Activated gamma-delta T cell treated with Interleukin-2 at 50 U/mL for 16 hours (primary cell): ENCODE results near the gene ZNF611.
"Not testable (repeated sequence)": the region's sequence is repeated elsewhere in the genome, so short reads cannot be mapped to it uniquely, and the experiment has no call there.

Source experiments
- DNase-seq: peaks from one replicate; pipeline ENCODE4 v3.0.0-alpha.2; 2020

The ZNF611 gene

GRCh38 chr19:52734893-52735661 lies at the start of gene ZNF611:
Gene ZNF611, minus strand, starts transcription at chr19:52735044. Its CDS starts 19,150 bp downstream, at chr19:52715894.
- DNase-seq, result peak; percentile 100

GRCh38 chr19:52782864-52783263 lies 48.0 kb upstream of the ZNF611 start:
- DNase-seq, result not testable (repeated sequence)

GRCh38 chr19:52778811-52779210 lies 44.0 kb upstream of the ZNF611 start:
- DNase-seq, result peak; percentile 58

- DNase-seq, result not testable (repeated sequence)
These were observed 21.6 kb upstream of the ZNF611 start for GRCh38 chr19:52756447-52756846.

DNA sequence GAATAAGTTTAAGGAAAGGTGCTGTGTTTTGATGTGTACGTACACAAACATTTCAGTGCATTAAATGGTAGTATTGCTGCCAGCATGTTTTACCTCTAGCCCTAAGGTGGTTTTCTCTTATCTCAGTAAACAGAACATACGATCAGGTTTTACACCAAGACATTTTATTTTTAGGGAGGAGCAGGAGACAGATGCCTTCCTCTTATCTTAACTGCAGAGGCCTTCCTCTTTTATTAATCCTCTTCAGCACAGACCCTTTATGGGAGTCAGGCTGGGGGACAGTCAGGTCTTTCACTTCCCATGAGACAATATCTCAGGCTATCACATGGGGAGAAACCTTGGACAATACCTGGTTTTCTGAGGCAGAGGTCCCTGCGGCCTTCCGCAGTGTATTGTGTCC lies 14.9 kb upstream of the ZNF611 start:
- no peak for DNase-seq

DNA sequence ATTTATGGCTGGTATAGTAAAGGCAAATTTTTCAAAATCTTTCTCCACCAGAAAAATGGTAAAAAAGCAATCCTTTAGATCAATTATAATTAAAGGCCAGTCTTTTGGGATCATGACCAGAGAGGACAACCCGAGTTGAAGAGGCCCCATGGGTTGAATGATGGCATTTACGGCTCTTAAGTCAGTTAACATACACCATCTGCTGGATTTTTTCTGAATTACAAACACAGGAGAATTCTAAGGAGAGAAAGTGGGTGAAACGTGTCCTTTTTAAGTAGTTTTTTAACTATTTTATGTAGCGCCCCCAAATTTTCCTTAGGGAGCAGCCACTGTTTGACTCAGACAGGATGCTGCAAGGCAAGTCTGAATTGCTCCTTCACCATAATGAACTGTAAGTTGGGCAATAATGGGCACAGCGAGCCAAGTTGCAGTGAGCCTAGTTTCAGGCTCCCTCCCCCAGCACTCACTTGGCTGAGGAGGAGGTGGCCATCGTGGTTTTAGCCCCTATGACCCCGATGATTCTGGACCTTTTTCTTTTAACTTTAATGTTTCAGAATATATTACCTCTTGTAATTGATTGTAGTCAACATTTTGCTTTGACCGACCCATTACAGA lies 13.6 kb upstream of the ZNF611 start:
- no peak for DNase-seq

DNA sequence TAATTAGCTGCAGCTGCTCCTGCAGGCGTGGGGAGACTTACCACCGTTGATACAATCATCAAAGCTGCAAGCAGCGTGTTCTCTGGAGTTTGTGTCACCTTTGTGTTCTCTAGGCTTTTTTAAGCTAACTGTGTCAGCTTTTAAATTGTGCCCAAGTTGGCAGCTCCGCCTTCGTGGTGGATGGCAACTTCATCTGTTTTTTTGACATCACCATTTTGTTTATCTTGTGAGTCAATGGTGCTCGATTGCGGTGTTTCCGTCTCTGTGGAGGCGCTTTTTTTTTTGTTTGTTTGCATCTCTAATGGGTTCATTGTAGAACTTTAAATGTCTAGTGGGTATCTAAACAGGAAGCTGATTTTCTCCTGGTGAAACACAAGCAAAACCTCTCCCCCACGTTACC lies 11.1 kb upstream of the ZNF611 start:
- DNase-seq, result peak; percentile 43

DNA sequence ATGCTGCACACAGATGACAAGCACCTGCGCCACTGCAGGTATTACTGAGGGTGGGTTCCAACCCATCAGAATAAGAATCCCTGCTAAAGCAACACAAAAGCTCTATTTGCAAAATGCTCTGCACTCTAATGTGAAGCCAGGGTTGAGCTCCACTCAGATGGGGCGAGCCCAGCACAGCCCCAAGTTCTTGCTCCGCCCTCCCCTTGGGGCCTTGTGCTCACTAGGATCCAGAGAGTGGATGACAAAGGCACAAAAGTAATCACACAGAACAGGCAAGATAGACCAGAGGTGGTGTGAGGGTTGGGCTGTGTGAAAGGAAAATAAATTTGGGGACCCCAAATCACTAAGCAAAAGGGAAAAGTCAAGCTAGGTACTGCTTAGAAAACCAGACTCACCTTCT lies 8.2 kb upstream of the ZNF611 start:
- no peak for DNase-seq

GRCh38 chr19:52742516-52742915 lies 7.7 kb upstream of the ZNF611 start:
- peak; percentile 12 for DNase-seq

- DNase-seq, result no peak
These were observed 7.2 kb upstream of the ZNF611 start for GRCh38 chr19:52741951-52742485.

- not testable (repeated sequence) for DNase-seq
These were observed 6.5 kb upstream of the ZNF611 start for GRCh38 chr19:52741371-52741770.

- DNase-seq, result no peak
These were observed 4.7 kb upstream of the ZNF611 start for GRCh38 chr19:52739576-52739975.

- DNase-seq, result no peak
These were observed 890 bp upstream of the ZNF611 start for GRCh38 chr19:52735734-52736133.

DNA sequence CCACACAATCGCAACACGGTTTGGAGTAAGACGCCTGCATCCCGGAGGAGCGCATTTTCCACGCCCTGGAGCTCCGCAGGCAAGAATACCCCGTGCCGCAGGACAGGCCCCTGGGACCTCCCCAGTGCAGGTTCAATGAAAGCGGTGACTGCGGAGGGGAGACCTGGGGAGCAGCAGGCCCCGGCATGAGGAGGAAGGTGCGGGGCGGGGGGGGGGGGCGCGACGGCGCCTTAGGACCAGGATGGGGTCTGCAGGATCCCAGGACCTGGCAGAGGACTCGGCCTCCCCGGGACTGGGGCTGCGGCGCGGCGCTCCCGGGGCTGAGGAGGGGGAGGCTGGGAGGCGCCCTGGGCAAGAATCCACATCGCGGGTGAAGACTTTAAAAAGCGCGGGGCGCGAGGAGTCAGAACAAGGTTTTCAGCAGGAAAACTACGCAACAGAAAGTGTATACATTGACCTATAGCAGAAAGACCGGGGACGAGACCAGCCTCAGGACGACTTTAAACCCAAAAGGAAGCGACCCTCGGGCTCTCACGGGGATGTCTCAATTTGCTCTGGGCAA lies 432 bp downstream of the ZNF611 start:
- DNase-seq, result peak; percentile 5

DNA sequence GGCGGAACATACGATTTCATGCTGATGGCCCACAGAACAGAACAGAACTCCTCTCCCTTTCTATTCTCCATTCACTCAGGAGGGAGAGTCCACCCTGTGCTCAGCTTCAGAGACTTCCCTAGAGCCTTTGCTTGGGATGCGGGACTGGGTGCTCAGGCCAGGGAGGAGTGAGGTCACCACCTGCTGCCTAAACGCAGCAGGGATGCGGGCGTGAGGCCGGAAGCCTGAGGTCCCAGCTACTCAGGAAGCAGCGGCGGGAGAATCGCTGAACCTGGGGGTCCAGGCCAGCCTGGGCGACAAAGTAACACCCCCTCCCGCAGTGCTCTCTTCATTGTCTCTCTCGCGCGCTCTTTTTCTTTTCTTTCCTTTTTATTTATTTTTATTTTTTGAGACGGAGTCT lies 8.8 kb downstream of the ZNF611 start:
- DNase-seq, result not testable (repeated sequence)

- no peak for DNase-seq
These were observed 9.3 kb downstream of the ZNF611 start for GRCh38 chr19:52725528-52725961.

- DNase-seq, result no peak
These were observed 9.9 kb downstream of the ZNF611 start for GRCh38 chr19:52724701-52725514.

GRCh38 chr19:52723907-52724598 lies 10.8 kb downstream of the ZNF611 start:
- not testable (repeated sequence) for DNase-seq

- DNase-seq, result no peak
These were observed 12.5 kb downstream of the ZNF611 start for GRCh38 chr19:52722062-52723003.

DNA sequence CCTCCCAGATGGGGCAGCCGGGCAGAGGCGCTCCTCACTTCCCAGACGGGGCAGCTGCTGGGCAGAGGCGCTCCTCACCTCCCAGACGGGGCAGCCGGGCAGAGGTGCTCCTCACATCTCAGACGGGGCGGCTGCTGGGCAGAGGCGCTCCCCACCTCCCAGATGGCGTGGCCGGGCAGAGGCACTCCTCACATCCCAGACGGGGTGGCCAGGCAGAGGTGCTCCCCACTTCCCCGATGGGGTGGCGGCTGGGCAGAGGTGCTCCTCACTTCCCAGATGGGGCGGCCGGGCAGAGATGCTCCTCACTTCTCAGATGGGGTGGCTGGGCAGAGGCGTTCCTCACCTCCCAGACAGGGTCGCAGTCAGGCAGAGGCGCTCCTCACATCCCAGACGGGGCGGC lies 14.3 kb downstream of the ZNF611 start:
- DNase-seq, result not testable (repeated sequence)

DNA sequence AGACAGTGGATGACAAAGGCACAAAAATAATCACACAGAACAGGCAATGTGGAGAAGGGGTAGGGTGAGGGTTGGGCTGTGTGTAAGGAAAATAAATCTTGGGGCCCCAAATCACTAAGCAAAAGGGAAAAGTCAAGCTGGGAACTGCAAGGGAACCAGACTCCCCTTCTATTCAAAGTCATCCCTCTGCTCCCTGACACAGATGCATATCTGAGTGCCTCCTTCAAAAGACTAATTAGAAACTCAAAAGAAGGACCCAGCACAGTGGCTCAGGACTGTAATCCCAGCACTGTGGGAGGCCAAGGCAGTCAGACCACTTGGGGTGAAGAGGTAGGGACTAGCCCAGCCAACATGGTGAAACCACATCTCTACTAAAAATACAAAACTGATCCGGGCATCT lies 18.3 kb downstream of the ZNF611 start:
- no peak for DNase-seq
